Glomerular endothelial cell (primary cell): ENCODE measurements around the gene CACNA1A. TPM values are rescaled to one million over a fixed set of nuclear protein-coding genes. Genes with fewer than 3 reads are reported as not detected.
"Not testable (repeated sequence)": the region's sequence is repeated elsewhere in the genome, so short reads cannot be mapped to it uniquely, and the experiment has no call there.

ENCODE experiments used
- DNase-seq: peaks from one replicate; pipeline ENCODE4 v3.0.0-alpha.2; 2011; ENCODE audit warnings: low read depth, low spot score; ENCODE audit errors: extremely low read depth
- total RNA-seq: library from RNA; depleted of rRNA; stranded (reverse); fragments of >200 nt; gene quantifications from 2 replicates; pipeline ENCODE4 v1.2.3, GENCODE V29; 2015

Gene CACNA1A
- total RNA-seq, 1 donor from 2014 or later, result 0.58 TPM

- no peak for DNase-seq
Observed at GRCh38 chr19:13172346-13173138, 333.7 kb downstream of the CACNA1A start.

GRCh38 chr19:13171146-13171545, 335.1 kb downstream of the CACNA1A start:
- DNase-seq, result no peak

GRCh38 chr19:13169769-13170168, 336.5 kb downstream of the CACNA1A start:
- no peak for DNase-seq

- not testable (repeated sequence) for DNase-seq
Observed at GRCh38 chr19:13166151-13166550, 340.1 kb downstream of the CACNA1A start.

- no peak for DNase-seq
Observed at GRCh38 chr19:13165162-13165997, 340.9 kb downstream of the CACNA1A start.

GRCh38 chr19:13164343-13165161, 341.7 kb downstream of the CACNA1A start:
- DNase-seq, result no peak

GRCh38 chr19:13163609-13164342, 342.5 kb downstream of the CACNA1A start:
- DNase-seq, result no peak

- DNase-seq, result no peak
Observed at GRCh38 chr19:13162724-13163608, 343.3 kb downstream of the CACNA1A start.

- DNase-seq, result no peak
Observed at GRCh38 chr19:13160557-13160956, 345.7 kb downstream of the CACNA1A start.

GRCh38 chr19:13159713-13160112, 346.6 kb downstream of the CACNA1A start:
- no peak for DNase-seq
